ENCODE measurements around the gene OR7G2.

OR7G2 gene

GRCh38 chr19:9107375-9107774 lies at the start of gene OR7G2:
Gene OR7G2, minus strand, starts transcription at chr19:9107475. Its CDS starts 4,232 bp downstream, at chr19:9103243.
- FAIRE-seq (no peak), DNase-seq (ENCODE audit: insufficient read length, low spot score) (no peak)

- FAIRE-seq, result no peak
- DNase-seq (ENCODE audit: insufficient read length, low spot score), result no peak
These were observed 49.0 kb upstream of the OR7G2 start for GRCh38 chr19:9156304-9156703.

GRCh38 chr19:9155591-9155990 lies 48.3 kb upstream of the OR7G2 start:
- no peak for FAIRE-seq
- DNase-seq (ENCODE audit: insufficient read length, low spot score), result no peak

DNA sequence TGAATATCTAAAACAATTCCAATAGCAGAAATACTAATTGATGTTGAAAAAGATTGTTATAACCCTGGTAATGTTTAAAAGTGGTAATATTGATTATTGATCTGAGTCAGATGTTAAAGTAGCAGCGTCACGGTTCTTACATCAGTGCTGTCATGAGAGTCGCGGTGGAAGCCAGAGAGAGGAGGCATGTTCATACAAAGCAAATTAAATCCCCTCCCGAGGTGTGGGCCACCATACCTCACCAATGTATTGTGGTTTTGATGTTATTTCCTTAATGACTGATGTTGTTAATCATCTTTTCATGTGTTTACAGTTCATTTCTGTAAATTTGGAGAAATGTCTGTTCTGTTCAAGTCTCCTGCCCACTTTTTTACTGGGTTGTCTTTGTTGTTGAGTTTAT lies 44.1 kb upstream of the OR7G2 start:
- FAIRE-seq (no peak), DNase-seq (ENCODE audit: insufficient read length, low spot score) (no peak)

GRCh38 chr19:9150650-9151049 lies 43.4 kb upstream of the OR7G2 start:
- FAIRE-seq (no peak), DNase-seq (ENCODE audit: insufficient read length, low spot score) (no peak)

GRCh38 chr19:9149997-9150396 lies 42.7 kb upstream of the OR7G2 start:
- FAIRE-seq, result no peak
- DNase-seq (ENCODE audit: insufficient read length, low spot score), result no peak

- FAIRE-seq (no peak), DNase-seq (ENCODE audit: insufficient read length, low spot score) (no peak)
These were observed 41.4 kb upstream of the OR7G2 start for GRCh38 chr19:9148697-9149096.

- no peak for DNase-seq (ENCODE audit: insufficient read length, low spot score)
- FAIRE-seq, result no peak
These were observed 39.6 kb upstream of the OR7G2 start for GRCh38 chr19:9146882-9147281.

DNA sequence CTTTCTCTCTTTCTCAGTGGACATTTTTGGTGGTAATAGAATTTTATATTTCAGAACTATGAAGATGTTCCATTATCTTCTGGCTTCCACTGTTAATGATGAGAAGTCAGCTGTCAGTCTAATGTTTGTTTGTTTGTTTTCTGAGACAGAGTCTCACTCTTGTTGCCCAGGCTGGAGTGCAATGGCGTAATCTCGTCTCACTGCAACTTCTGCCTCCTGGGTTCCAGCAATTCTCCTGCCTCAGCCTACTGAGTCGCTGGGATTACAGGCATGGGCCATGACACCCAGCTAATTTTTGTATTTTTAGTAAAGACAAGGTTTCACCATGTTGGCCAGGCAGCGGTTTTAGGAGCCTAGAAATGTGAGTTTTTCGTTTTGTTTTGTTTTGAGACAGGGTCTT lies 37.6 kb upstream of the OR7G2 start:
- FAIRE-seq (no peak), DNase-seq (ENCODE audit: insufficient read length, low spot score) (no peak)

DNA sequence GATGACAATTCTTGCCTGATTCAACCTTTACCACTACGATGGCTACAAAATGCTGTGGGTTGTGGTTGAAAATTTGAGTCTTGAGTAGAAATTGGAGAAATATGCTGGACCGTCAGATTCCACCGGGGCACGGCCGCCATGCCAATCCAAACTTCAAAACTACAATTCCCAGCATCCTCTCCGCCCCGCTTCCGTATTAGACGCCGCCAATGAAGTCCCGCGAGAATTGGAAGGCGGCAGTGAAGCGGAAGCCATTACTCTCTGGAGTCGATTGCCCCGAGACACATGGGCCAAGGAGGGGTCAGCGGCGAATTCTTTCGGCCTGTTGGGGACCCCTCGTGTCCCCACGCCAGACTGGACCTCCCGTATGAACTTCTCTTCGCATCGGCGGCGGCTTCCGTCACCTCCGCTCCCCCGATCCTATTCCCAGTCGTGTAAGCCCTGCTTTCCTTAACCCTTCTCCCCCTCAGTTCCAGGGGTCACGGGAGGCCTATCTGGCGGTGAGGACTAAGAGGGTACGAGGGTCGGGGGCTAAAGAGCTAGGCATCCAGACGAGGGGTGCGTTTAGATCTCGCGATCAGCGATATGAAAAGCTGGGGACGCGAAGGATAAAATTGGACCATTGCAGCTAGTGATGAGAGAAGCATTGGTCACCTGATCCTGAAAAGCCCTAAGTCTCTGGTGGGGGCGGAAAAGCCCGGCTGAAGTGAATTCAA lies 33.0 kb upstream of the OR7G2 start, which contains the start of gene ZNF317:
TSS of gene ZNF317 (plus strand) at position 239 of the 716 bp plus-strand sequence. CDS start 15,620 bp downstream, outside the sequence.
- DNase-seq (ENCODE audit: insufficient read length, low spot score) (peak; percentile 89), FAIRE-seq (peak; percentile 16)

GRCh38 chr19:9139609-9140158 lies 32.4 kb upstream of the OR7G2 start:
- FAIRE-seq, result no peak
- no peak for DNase-seq (ENCODE audit: insufficient read length, low spot score)

DNA sequence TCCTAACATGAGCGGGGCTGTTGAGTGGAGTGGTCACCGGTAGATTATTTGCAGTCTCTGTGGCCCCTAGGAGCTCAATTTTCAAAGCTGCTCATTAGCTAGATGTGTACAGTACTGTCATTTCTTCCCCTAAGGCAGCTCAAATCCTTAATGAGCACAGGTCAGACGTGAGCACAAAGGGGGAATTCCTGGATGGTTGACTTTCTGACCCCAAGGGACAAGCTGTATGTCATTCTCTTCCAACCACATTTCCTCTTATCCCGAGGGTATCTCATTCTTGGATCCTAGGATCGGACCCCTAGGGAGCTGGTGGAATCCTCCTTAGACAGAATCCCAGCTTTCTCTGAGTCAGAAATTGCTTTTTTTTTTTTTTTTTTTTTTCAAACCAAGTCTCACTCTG lies 25.1 kb upstream of the OR7G2 start:
- FAIRE-seq (peak; percentile 33), DNase-seq (ENCODE audit: insufficient read length, low spot score) (peak; percentile 23)

DNA sequence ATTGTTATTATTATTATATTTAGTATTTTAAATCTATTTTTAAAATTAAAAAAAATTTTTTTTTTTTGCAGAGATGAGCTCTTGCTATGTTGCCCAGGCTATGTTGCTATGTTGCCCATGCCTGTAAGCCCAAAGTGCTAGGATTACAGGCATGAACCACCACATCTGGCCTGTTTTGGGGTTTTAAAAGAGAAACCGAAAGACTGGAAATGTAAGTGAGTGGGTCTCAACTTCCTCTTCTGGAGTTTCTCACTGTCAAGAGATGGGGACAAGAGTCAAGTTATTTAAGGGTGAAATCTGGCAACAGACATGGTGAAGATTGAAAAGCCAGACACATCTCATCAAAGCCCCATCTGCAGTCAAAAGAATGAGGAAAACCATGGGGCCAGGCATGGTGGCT lies 23.7 kb upstream of the OR7G2 start:
- DNase-seq (ENCODE audit: insufficient read length, low spot score) (no peak), FAIRE-seq (no peak)

- FAIRE-seq (no peak), DNase-seq (ENCODE audit: insufficient read length, low spot score) (peak; percentile 72)
These were observed 20.9 kb upstream of the OR7G2 start for GRCh38 chr19:9128171-9128570.

DNA sequence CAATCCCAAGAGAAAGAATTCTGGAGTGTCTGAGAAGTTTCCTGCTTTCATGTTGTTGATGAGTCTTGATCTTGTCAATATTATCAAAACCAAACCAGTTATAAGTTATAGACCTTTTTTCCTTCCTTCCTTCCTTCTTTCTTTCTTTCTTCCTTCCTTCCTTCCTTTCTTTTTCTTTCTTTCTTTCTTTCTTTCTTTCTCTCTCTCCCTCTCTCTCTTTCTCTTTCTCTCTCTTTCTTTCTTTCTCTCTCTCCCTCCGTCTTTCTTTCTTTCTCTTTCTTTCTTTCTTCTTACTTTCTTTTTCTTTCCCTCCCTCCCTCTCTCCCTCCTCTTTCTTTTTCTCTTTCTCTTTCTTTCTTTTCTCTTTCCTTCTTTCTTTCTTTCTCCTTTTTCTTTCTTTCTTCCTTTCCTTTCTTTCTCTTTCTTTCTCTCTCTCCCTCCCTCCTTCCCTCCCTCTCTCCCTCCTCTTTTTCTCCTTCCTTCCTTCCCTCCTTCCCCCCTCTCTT lies 19.7 kb upstream of the OR7G2 start, which contains the start of gene OR7G3:
TSS of gene OR7G3 (minus strand) at position 51 of the 506 bp plus-strand sequence. CDS start at position 51, 0 bp downstream.
- DNase-seq (ENCODE audit: insufficient read length, low spot score), result no peak
- FAIRE-seq, result no peak

DNA sequence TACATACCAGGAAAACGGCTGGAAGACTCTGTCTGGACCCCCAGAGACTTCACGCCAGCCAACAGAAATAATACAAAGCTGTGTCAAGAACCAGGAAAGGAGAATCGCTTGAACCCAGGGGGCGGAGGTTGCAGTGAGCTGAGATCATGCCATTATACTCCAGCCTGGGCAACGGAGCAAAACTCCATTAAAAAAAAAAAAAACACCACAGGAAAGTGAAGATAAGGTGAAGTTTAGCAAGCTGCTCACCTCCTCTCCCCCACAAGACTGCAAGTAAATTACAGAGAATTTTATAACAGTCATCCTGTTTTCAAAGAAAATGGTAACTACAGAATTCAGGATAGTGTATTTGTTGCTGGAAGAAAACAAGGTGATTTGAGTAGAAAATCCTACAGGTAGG lies 9.3 kb upstream of the OR7G2 start:
- no peak for DNase-seq (ENCODE audit: insufficient read length, low spot score)
- no peak for FAIRE-seq

- FAIRE-seq (no peak), DNase-seq (ENCODE audit: insufficient read length, low spot score) (no peak)
These were observed 8.1 kb upstream of the OR7G2 start, which contains the start of gene OR7G1 for GRCh38 chr19:9115307-9115813. Gene OR7G1, minus strand, starts transcription at chr19:9115763. Its CDS starts 0 bp downstream, at chr19:9115763.

GRCh38 chr19:9109959-9110358 lies 2.7 kb upstream of the OR7G2 start:
- DNase-seq (ENCODE audit: insufficient read length, low spot score) (no peak), FAIRE-seq (no peak)

DNA sequence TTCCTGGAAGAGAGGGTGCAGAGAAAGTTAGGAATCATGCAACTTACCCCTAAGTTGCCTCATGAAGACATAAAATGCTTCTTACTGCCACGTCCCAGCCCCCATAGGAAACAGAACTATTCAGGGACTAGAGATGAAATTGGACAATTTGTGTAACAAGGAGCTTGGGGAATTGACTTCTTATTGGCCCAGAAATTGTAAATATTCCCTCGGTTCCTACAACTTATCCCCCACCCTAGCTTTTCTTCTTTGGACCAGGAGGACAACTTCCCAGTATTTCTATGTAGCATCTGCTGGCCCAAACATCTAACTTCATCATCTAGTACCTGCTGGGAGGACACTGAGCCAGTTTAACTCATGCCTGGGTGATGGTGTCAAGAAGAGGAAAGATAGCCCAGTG lies 20.5 kb downstream of the OR7G2 start, which contains the start of gene OR1M1:
TSS of gene OR1M1 (plus strand) at position 301 of the 400 bp plus-strand sequence. CDS start 6,184 bp downstream, outside the sequence.
- no peak for FAIRE-seq

DNA sequence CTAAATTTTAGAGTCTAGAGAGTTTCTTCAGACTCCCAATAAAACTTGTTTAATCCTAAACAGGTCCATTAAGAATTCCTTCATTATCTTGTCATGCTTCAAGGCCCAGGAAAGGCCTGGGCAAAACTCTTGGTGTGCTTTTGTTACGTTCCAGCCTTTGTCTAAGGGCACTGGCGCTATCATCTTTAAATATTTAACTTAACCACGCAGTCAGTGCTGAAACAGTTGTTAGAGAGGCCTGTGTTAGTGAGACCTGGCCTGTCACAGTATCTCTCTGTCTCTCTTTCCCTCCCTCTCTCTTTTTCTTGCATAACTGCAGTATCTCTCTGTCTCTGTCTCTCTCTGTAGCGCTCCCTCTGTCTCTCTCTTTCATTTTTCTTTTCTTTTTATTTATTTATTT lies 28.6 kb downstream of the OR7G2 start:
- DNase-seq (ENCODE audit: insufficient read length, low spot score), result no peak
- FAIRE-seq, result no peak

More for the DNA sequence above, 20.5 kb downstream of the OR7G2 start, which contains the start of gene OR1M1:
- no peak for DNase-seq (ENCODE audit: insufficient read length, low spot score)

- no peak for FAIRE-seq
- no peak for DNase-seq (ENCODE audit: insufficient read length, low spot score)
These were observed 30.4 kb downstream of the OR7G2 start for GRCh38 chr19:9076901-9077300.
